Liver (tissue), 9 donors: Measurements from ENCODE around the gene PPP1R14C. TPM values are rescaled to one million over a fixed set of nuclear protein-coding genes. Genes with fewer than 3 reads are reported as not detected.

ENCODE experiments used
- DNase-seq: peaks from one replicate; pipeline ENCODE4 v3.0.0-alpha.2; 2017; ENCODE audit warnings: low spot score
- H3K27ac ChIP-seq, 2 donors: one replicate each; pipeline ENCODE4 v1.7.0; 2013; ENCODE audit warnings: inconsistent platforms in 2 of 2, low read length in 2 of 2, control low read depth in 1 of 2, low read depth in 1 of 2, mild to moderate bottlenecking in 1 of 2
- H3K27me3 ChIP-seq, 4 donors: one replicate each; pipeline versions ENCODE4 v1.6.1 to v1.7.0; 2013; ENCODE audit warnings: low read length in 3 of 4, inconsistent platforms in 1 of 4, mild to moderate bottlenecking in 1 of 4, moderate library complexity in 1 of 4; ENCODE audit not compliant: control insufficient read depth in 4 of 4, insufficient read depth in 4 of 4
- H3K36me3 ChIP-seq, 4 donors: one replicate each; pipeline versions ENCODE4 v1.6.1 to v1.7.0; 2013; ENCODE audit warnings: low read length in 3 of 4, mild to moderate bottlenecking in 3 of 4, low read depth in 1 of 4, moderate library complexity in 1 of 4; ENCODE audit not compliant: control insufficient read depth in 4 of 4, insufficient read depth in 3 of 4
- H3K4me1 ChIP-seq, 4 donors: one replicate each; pipeline versions ENCODE4 v1.6.1 to v1.7.0; 2013; ENCODE audit warnings: low read length in 3 of 4, mild to moderate bottlenecking in 3 of 4, moderate library complexity in 1 of 4; ENCODE audit not compliant: control insufficient read depth in 4 of 4, insufficient read depth in 4 of 4
- H3K4me3 ChIP-seq, 3 donors: one replicate each; pipeline versions ENCODE4 v1.6.1 to v1.7.0; 2013; ENCODE audit warnings: low read length in 3 of 3, control low read depth in 1 of 3, low read depth in 1 of 3, mild to moderate bottlenecking in 1 of 3
- H3K9ac ChIP-seq, 2 donors: one replicate each; pipeline ENCODE4 v1.7.0; 2013; ENCODE audit warnings: low read length in 2 of 2, mild to moderate bottlenecking in 2 of 2, moderate library complexity in 2 of 2, control low read depth in 1 of 2, low read depth in 1 of 2
- H3K9me3 ChIP-seq, 4 donors: one replicate each; pipeline versions ENCODE4 v1.6.1 to v1.7.0; 2013; ENCODE audit warnings: low read length in 3 of 4; ENCODE audit not compliant: control insufficient read depth in 4 of 4
- CTCF ChIP-seq: fragments of 150-350 bp; IDR thresholded peaks from 2 replicates; pipeline ENCODE4 v1.5.1; 2017; ENCODE audit warnings: improper control_type of control experiment, low read depth, low read length; ENCODE audit not compliant: missing input control
- FOXA2 ChIP-seq: IDR thresholded peaks from 2 replicates; pipeline ENCODE4 v1.6.1; 2016; ENCODE audit warnings: antibody characterized with exemption
- GABPA ChIP-seq, 2 donors: IDR thresholded peaks in 1 of 2; conservative IDR thresholded peaks in 1 of 2; 2 replicates each; pipeline ENCODE4 v1.6.1; 2016; ENCODE audit warnings: antibody characterized with exemption in 2 of 2, mild to moderate bottlenecking in 1 of 2, moderate library complexity in 1 of 2
- HNF4A ChIP-seq, 2 donors: conservative IDR thresholded peaks; 2 replicates each; pipeline ENCODE4 v1.6.1; 2016; ENCODE audit warnings: antibody characterized with exemption in 2 of 2, mild to moderate bottlenecking in 2 of 2
- HNF4G ChIP-seq: IDR thresholded peaks from 2 replicates; pipeline ENCODE4 v1.6.1; 2016; ENCODE audit warnings: antibody characterized with exemption
- JUND ChIP-seq, 2 donors: IDR thresholded peaks; 2 replicates each; pipeline ENCODE4 v1.6.1; 2016; ENCODE audit warnings: antibody characterized with exemption in 2 of 2
- NR2F2 ChIP-seq: IDR thresholded peaks from 2 replicates; pipeline ENCODE4 v1.6.1; 2016; ENCODE audit warnings: antibody characterized with exemption
- RAD21 ChIP-seq, 2 donors: IDR thresholded peaks; 2 replicates each; pipeline ENCODE4 v1.6.1; 2016; ENCODE audit warnings: antibody characterized with exemption in 2 of 2, mild to moderate bottlenecking in 2 of 2
- REST ChIP-seq: IDR thresholded peaks from 2 replicates; pipeline ENCODE4 v1.6.1; 2016; ENCODE audit warnings: antibody characterized with exemption, mild to moderate bottlenecking
- RXRA ChIP-seq, 2 donors: IDR thresholded peaks; 2 replicates each; pipeline ENCODE4 v1.6.1; 2017 to 2018; ENCODE audit warnings: antibody characterized with exemption in 2 of 2, mild to moderate bottlenecking in 1 of 2
- SP1 ChIP-seq: IDR thresholded peaks from 2 replicates; pipeline ENCODE4 v1.6.1; 2018; ENCODE audit warnings: antibody characterized with exemption, mild to moderate bottlenecking
- TAF1 ChIP-seq: conservative IDR thresholded peaks from 2 replicates; pipeline ENCODE4 v1.6.1; 2016; ENCODE audit warnings: antibody characterized with exemption, mild to moderate bottlenecking
- YY1 ChIP-seq: IDR thresholded peaks from 2 replicates; pipeline ENCODE4 v1.6.1; 2016; ENCODE audit warnings: antibody characterized with exemption, mild to moderate bottlenecking
- WGBS: extraction: QIAGEN DNeasy Blood & Tissue Kit; methylation state at CpG from one replicate; pipeline ENCODE4 v1.1.7; 2013; 5-methylcytosine and 5-hydroxymethylcytosine counted together
- polyA plus RNA-seq, 2 donors: library from polyadenylated mRNA; stranded (reverse) in 1 of 2; unstranded in 1 of 2; fragments of 200-250 nt in 1 of 2; fragments of >200 nt in 1 of 2; fragmentation: Nextera tagmentation in 1 of 2; extraction: Ambion mirVana in 1 of 2; gene quantifications; one replicate each; pipeline versions ENCODE4 v1.2.1 to v1.2.3, GENCODE V29; 2013 to 2015
- total RNA-seq, 2 donors: library from RNA; depleted of rRNA; stranded (reverse); fragments of >200 nt; gene quantifications; one replicate each; pipeline ENCODE4 v1.2.3, GENCODE V29; 2014
- TF ChIP-seq, protein P1 (sequence below): IDR thresholded peaks from 2 replicates; pipeline ENCODE4 v1.6.1; 2016; ENCODE audit warnings: antibody characterized with exemption
- donor health status: healthy.
- donor health status: healthy.
- donor health status: healthy.
- donor health status: healthy.
- donor health status: healthy.

PPP1R14C gene
- total and polyA plus RNA-seq, 4 donors: 0.05 TPM; not detected in 3

GRCh38 chr6:150252714-150253444, 110.0 kb downstream of the PPP1R14C start:
- TF ChIP-seq REST (no peak), RXRA (IDR thresholded peaks at IDR 0.05) (no peak), RAD21 (IDR thresholded peaks at IDR 0.05) (no peak), FOXA2 (no peak), CTCF (no peak), YY1 (no peak), NR2F2 (no peak), JUND (IDR thresholded peaks at IDR 0.05) (no peak), SP1 (no peak), HNF4G (no peak), GABPA (IDR thresholded peaks at IDR 0.05 in 1 of 2, conservative IDR thresholded peaks at IDR 0.05 in 1 of 2) (no peak), TAF1 (no peak)
- TF ChIP-seq, protein P1, sequence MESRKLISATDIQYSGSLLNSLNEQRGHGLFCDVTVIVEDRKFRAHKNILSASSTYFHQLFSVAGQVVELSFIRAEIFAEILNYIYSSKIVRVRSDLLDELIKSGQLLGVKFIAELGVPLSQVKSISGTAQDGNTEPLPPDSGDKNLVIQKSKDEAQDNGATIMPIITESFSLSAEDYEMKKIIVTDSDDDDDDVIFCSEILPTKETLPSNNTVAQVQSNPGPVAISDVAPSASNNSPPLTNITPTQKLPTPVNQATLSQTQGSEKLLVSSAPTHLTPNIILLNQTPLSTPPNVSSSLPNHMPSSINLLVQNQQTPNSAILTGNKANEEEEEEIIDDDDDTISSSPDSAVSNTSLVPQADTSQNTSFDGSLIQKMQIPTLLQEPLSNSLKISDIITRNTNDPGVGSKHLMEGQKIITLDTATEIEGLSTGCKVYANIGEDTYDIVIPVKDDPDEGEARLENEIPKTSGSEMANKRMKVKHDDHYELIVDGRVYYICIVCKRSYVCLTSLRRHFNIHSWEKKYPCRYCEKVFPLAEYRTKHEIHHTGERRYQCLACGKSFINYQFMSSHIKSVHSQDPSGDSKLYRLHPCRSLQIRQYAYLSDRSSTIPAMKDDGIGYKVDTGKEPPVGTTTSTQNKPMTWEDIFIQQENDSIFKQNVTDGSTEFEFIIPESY: no peak

GRCh38 chr6:150253489-150253888, 110.6 kb downstream of the PPP1R14C start:
- H3K36me3 ChIP-seq: no peaks in the 10 kb centered on the region
- H3K27me3 ChIP-seq: no peaks in the 10 kb centered on the region
- no peak overlapping the region for H3K27ac ChIP-seq
- H3K4me1 ChIP-seq: no peaks in the 10 kb centered on the region
- H3K9me3 ChIP-seq: no peaks in the 10 kb centered on the region
- no peak overlapping the region for H3K4me3 ChIP-seq
- no peak for DNase-seq
- TF ChIP-seq, protein P1: no peak
- TF ChIP-seq REST: no peak
- no peak for TF ChIP-seq SP1
- no peak for TF ChIP-seq JUND (IDR thresholded peaks at IDR 0.05)
- no peak for TF ChIP-seq TAF1
- TF ChIP-seq NR2F2: no peak
- TF ChIP-seq HNF4G: no peak
- TF ChIP-seq GABPA (IDR thresholded peaks at IDR 0.05 in 1 of 2, conservative IDR thresholded peaks at IDR 0.05 in 1 of 2): no peak
- TF ChIP-seq HNF4A (conservative IDR thresholded peaks at IDR 0.05): no peak
- no peak overlapping the region for H3K9ac ChIP-seq
- WGBS: 74% methylated on average over 3 of the region's 3 CpGs

More at GRCh38 chr6:150252714-150253444, 110.0 kb downstream of the PPP1R14C start:
- H3K4me3 ChIP-seq: no peak overlapping the region
- DNase-seq: no peak
- no peak overlapping the region for H3K9ac ChIP-seq
- H3K4me1 ChIP-seq: no peaks in the 10 kb centered on the region
- H3K9me3 ChIP-seq: peaks cover 0 to 5% (median 2%) of the 10 kb centered on the region in 4 donors
- no peaks in the 10 kb centered on the region for H3K36me3 ChIP-seq
- no peaks in the 10 kb centered on the region for H3K27me3 ChIP-seq
- no peak overlapping the region for H3K27ac ChIP-seq
- WGBS: 82% methylated on average over 6 of the region's 6 CpGs
